ENCODE measurements around the gene TIFAB.
"Not testable (repeated sequence)": the region's sequence is repeated elsewhere in the genome, so short reads cannot be mapped to it uniquely, and the experiment has no call there.

TIFAB gene

GRCh38 chr5:135452321-135453030 lies at the start of gene TIFAB:
Gene TIFAB, minus strand, starts transcription at chr5:135452351. Its CDS starts 2,412 bp downstream, at chr5:135449939.
- DNase-seq, result no peak

DNA sequence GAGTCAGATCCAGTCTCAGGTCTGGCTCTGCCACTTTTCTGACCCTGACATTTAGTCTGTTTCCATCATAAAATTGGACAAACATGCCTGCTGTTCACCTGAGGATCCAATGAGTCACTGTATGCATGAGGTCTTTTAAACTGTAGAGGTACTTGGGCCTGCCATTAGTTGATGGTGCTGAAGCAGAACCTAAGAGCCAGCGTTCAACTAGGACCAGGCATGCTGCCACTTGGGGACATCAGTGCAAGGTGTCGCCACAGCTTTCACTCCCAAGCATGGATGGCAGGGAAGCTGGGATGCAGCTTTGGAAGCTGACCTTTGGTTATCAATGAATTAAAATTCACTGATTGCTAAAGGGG lies 46.5 kb upstream of the TIFAB start:
- no peak for DNase-seq

GRCh38 chr5:135497971-135498636 lies 46.0 kb upstream of the TIFAB start:
- peak in 18 of 58 donors; percentile 4 to 67 (median 36) for DNase-seq

DNA sequence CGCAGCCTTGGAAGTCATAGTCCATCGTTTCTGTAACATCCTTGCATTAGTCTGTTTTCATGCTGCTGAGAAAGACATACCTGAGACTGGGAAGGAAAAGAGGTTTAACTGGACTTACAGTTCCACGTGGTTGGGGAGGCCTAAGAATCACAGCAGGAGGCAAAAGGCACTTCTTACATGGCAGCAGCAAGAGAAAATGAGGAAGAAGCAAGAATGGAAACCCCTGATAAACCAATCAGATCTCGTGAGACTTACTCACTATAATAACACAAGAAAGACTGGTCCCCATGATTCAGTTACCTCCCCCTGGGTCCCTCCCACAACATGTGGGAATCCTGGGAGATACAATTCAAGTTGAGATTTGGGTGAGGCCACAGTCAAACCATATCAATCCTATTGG lies 43.4 kb upstream of the TIFAB start:
- DNase-seq, result not testable (repeated sequence)

GRCh38 chr5:135494196-135494595 lies 42.0 kb upstream of the TIFAB start:
- no peak for DNase-seq

- DNase-seq, result peak in 3 of 58 donors; percentile 13 to 35 (median 25)
These were observed 41.4 kb upstream of the TIFAB start for GRCh38 chr5:135493406-135494180.

GRCh38 chr5:135492319-135492626 lies 40.1 kb upstream of the TIFAB start:
- DNase-seq, result no peak

- no peak for DNase-seq
These were observed 39.6 kb upstream of the TIFAB start for GRCh38 chr5:135491552-135492318.

- no peak for DNase-seq
These were observed 38.9 kb upstream of the TIFAB start for GRCh38 chr5:135491038-135491551.

DNA sequence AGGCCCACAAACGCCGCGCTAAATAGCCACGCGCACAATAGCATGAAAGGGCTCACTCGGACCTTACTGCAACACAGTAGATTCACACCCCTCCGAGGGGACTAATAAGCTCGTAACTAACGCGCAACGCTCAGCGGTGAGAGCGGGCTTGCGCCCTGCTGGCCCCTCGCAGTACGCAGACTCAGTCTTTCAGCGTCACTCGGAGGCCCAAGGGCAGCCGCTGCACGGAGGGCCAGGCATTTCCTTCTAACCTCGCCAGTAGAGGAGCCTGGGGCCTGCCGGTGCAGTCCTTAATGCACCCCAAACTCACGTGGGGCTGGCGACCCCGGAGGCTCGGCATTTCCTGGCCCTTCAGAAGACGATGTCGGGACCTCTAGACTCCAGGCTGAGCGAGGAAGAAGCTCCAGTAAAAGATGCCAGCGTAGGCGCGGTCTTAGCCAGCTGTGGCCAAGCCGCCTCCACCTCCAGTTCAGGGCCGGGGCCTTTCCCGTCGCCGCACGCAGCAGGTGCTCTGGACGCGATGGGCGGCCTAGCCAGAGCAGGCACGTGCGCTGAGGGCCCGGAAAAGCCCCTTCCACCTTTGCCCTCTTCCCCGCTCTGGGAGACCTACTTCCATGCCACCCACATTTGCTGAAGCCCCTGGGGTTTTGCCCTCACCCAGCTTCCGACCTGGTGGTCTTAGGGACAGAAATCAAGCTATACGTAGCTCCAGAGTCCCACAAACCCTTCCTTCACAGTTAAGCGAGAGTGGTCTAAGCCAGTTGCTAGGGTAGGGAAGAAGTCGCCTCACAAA lies 38.3 kb upstream of the TIFAB start:
- no peak for DNase-seq

DNA sequence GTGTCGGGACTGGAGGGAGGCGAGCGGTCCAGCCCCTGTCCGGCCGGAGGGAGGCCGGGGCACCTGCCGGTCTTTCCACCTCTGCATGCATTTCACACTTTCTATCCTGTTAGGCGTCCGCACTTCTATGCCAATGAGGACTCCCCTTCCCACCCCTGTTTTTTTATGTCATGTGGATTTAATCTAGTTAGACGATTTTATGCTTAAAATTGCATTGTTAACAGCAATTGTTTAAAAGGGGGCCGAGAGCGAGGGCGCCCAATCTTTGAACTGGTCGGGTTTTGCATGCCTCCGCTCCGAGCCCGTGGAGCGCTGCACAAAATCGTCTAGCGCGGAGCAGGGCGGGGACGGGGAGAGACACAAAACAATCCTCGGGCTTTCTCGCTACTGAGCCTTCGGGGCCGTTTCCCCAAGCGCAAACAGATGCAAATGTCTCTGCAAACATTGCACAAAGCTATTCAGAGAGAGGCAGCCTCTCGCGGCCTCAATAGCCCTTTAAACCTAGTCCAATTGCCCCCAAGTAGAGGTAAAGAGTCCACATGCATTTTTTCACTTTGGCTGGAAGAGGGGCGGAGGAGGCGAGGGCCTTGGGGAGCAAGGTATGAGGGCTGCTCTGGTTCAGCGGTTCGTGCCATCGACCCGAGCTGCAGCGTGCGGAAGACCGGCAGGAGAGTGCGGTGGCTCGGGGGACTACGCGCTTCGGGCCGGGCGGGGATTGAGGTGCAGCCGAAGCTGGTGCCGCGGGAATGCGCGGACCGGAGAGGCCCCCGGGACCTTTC lies 37.5 kb upstream of the TIFAB start:
- no peak for DNase-seq

GRCh38 chr5:135488727-135489465 lies 36.7 kb upstream of the TIFAB start:
- DNase-seq, result peak in 46 of 58 donors; percentile 17 to 74 (median 44)

- no peak for DNase-seq
These were observed 35.8 kb upstream of the TIFAB start for GRCh38 chr5:135487839-135488514.

DNA sequence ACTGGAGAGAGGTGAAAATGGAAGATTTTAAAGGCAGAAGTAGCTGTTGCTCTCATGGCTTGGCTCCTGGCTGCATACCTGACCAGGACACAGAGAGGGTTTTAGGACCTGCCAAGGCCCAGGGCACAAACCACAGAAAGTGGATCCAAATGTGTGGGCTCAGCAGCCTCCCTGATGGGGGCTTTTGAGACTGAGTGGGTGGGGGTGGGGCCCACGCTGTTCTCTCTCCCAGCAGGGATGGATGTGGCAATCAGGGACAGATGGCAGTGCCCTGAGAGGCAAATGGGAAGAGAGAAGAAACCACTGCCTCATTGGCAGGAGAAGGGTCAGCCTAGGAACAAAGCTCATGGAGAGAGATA lies 34.9 kb upstream of the TIFAB start:
- DNase-seq, result no peak

- no peak for DNase-seq
These were observed 34.2 kb upstream of the TIFAB start for GRCh38 chr5:135486131-135487036.

GRCh38 chr5:135484674-135485086 lies 32.5 kb upstream of the TIFAB start:
- no peak for DNase-seq

DNA sequence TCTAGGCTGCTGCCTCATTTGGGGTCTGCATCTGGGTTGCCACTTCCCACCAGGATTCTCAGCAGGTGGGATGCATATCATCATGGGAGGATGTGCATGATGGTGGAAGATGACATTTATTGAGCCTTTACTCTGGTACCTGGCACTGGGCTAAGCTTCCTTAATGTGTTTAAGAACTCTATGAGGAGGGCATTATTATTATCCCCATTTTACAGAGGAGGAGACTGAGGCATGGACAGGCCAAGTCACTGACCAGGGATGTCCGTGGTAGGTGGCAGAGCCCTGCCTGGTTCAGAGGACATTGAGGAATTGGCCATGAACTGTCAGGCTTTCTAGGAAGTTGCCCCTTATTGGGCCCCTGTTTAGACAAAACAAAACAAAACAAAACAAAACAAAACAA lies 31.1 kb upstream of the TIFAB start:
- no peak for DNase-seq
